Activated CD8-positive, alpha-beta T cell treated with anti-CD3 and anti-CD28 coated beads, Interleukin-2, amount 10 ng/mL, durations not matched to agents 7 days and 5 days (primary cell): ENCODE measurements around the gene MYO7B. TPM values are rescaled to one million over a fixed set of nuclear protein-coding genes. Genes with fewer than 3 reads are reported as not detected.

Experiments
- ATAC-seq: fragments of 150-1000 bp; cut with Tn5 transposase; one replicate; pipeline ENCODE4 v1.10.0; 2021; ENCODE audit warnings: moderate library complexity
- CTCF ChIA-PET: fragments of 350-600 bp; sonication (Branson Sonifier 250); formaldehyde crosslinking; loops from one replicate; lab custom pipeline; 2021; ENCODE audit warnings: antibody characterized with exemption; lab: Charles Lee
- POLR2A ChIA-PET: fragments of 350-600 bp; sonication (Branson Sonifier 250); formaldehyde crosslinking; loops from one replicate; lab custom pipeline; 2021; ENCODE audit warnings: antibody characterized with exemption; lab: Charles Lee
- DNase-seq: peaks from one replicate; pipeline ENCODE4 v3.0.0-alpha.2; 2020
- H3K27ac Mint-ChIP-seq: one replicate; pipeline ENCODE4 v1.8.0; 2021; ENCODE audit warnings: mild to moderate bottlenecking, mixed read lengths
- H3K27me3 Mint-ChIP-seq: one replicate; pipeline ENCODE4 v1.8.0; 2021; ENCODE audit warnings: low read depth, mixed read lengths
- H3K36me3 Mint-ChIP-seq: one replicate; pipeline ENCODE4 v1.8.0; 2021; ENCODE audit warnings: low read depth, mixed read lengths
- H3K4me1 Mint-ChIP-seq: one replicate; pipeline ENCODE4 v1.8.0; 2021; ENCODE audit warnings: low read depth, mixed read lengths
- H3K4me3 Mint-ChIP-seq: one replicate; pipeline ENCODE4 v1.8.0; 2021; ENCODE audit warnings: mild to moderate bottlenecking, mixed read lengths
- H3K9me3 Mint-ChIP-seq: one replicate; pipeline ENCODE4 v1.8.0; 2022; ENCODE audit warnings: mixed read lengths; ENCODE audit not compliant: insufficient read depth
- total RNA-seq, 2 experiments: library from RNA; stranded (reverse); gene quantifications; one replicate each; pipeline ENCODE4 v1.2.3, GENCODE V29; 2021

The MYO7B gene
- 1 to 10 TPM in 1 of 2 experiments, under 1 TPM in 1; 0.82 to 1.2 TPM for total RNA-seq

DNA sequence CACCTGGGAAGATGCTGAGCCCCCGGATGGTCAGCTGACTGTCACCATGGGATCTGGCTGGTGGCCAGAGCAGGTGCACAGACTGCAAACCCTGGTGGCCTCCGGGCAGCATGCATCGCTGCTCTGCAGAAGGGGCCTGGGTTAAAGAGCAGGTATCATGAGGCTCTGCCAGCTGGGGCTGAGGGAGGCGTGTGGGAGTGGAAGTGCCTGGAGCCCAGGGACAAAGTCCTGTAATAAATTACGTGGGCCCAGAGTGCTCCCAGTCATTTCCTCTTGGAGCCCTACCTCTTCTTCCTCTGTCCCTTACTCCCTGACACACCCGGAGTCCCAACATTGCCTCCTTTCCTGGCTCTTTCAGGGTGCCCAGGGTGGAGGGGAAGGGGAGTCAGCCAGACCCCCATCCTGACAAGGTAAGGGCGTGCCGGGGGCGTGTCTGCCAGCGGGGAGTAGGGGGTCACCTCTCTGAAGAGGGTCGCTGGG lies at the start of gene MYO7B:
TSS of gene MYO7B (plus strand) at position 262 of the 480 bp plus-strand sequence. CDS start 24,040 bp downstream, outside the sequence.
- CTCF ChIA-PET = interaction anchor here (2.6 kb wide), 1 partner anchor 9 kb away, joined by 8 read pairs; the partner anchor contains the start of gene IWS1
- Mint-ChIP-seq H3K27me3 (peaks cover 15% of the 10 kb centered on the region), H3K27ac (no peak within 1 kb of the TSS), H3K9me3 (no peaks in the 10 kb centered on the region), H3K36me3 (no peaks in the 10 kb centered on the region), H3K4me3 (no peak within 1 kb of the TSS), H3K4me1 (peaks cover 5% of the 10 kb centered on the region)
- ATAC-seq (no peak), DNase-seq (no peak)
- POLR2A ChIA-PET = no interaction called here

DNA sequence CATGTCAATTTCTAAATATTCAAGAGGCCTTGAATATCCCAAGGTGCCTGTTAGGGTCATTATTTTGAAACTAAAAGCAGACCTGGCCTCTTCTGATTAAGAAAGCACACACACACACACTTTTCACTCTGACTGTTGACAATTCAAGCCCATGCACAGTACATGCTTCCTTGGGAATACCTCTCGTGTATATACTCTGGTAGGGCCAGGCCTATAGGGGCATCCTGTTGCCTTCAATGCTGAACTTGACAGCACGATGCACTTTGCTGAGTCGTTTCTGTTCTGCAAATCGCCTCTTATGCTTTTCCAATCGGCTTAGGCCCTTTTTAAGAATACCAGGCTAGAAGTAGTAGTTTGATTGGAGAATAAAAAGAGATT lies 49.8 kb upstream of the MYO7B start:
- CTCF ChIA-PET = interaction anchor here (1.0 kb wide), 1 partner anchor 693 kb away, joined by 3 read pairs; no protein-coding TSS in a partner anchor
- POLR2A ChIA-PET = interaction anchor here (0.9 kb wide), 1 partner anchor 156 kb away, joined by 3 read pairs; no protein-coding TSS in a partner anchor
- peak overlapping the region; percentile 71 for H3K27ac Mint-ChIP-seq
- ATAC-seq (peak; percentile 58), DNase-seq (no peak)
- H3K9me3 Mint-ChIP-seq = no peaks in the 10 kb centered on the region
- H3K36me3 Mint-ChIP-seq = peaks cover 69% of the 10 kb centered on the region
- peak overlapping the region; percentile 34 for H3K4me3 Mint-ChIP-seq
- H3K4me1 Mint-ChIP-seq = peaks cover 40% of the 10 kb centered on the region
- no peaks in the 10 kb centered on the region for H3K27me3 Mint-ChIP-seq

DNA sequence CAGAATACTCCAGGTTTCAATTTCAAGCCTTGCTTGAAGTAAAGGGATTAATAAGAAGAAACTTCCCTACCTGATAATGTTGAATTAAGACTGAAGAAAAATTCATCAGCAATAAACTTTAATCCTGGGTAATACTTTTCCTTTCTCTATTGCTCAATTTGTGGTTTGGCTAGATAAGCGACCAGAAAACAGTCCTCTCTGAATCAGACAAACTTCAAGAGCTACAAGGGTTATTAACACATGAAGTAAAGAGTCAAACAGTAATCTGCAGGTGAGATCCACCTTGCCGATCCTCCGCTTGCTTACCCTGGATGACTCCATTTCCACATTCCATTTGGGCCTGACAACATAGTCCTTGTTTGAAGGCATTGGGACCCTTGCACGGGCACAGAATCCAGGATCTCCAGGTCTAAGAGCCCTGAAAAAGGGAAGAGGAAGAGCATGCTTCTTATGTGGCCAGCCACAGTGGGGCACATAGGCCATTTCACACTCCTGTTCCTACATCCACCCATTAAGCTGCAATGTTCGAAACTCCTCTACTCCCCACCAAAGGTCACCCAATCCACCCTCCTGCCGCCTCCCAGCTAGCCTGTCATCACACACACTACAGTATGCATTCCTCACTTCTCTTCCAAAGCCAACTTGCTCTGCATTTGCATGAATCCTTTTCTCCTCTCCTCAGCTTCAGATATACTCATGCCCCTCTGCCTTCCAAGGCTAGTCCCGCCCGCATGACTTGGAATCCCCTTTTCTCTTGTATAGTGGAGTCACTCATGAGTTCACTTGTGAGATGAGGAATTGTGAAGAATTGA lies 49.0 kb upstream of the MYO7B start:
- ChIA-PET POLR2A (no interaction called here), CTCF (interaction anchor here (1.0 kb wide), 1 partner anchor 692 kb away, joined by 3 read pairs; no protein-coding TSS in a partner anchor)
- no peaks in the 10 kb centered on the region for H3K27me3 Mint-ChIP-seq
- H3K27ac Mint-ChIP-seq = peak overlapping the region; percentile 71
- H3K4me1 Mint-ChIP-seq = peaks cover 40% of the 10 kb centered on the region
- ATAC-seq (no peak), DNase-seq (no peak)
- peaks cover 69% of the 10 kb centered on the region for H3K36me3 Mint-ChIP-seq
- H3K9me3 Mint-ChIP-seq = no peaks in the 10 kb centered on the region
- H3K4me3 Mint-ChIP-seq = no peak overlapping the region

DNA sequence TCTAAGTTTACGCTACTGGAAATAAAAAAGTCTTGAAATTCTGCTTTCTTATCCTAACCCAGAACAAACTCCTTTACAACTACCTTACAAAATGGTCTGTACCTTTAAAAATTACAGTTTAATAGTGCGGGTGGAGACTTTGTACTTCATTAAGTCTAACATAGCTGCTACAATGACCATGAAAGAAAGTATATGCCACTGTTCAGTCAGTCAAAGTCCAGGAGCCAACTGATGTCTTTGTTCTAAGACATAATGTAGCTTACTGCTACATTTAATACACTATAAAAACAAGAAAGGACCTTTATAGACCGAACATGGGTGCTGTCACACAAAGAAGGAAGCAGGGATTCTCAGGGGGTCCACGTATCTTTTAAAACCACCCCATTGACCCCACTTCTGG lies 45.2 kb upstream of the MYO7B start:
- H3K36me3 Mint-ChIP-seq = peaks cover 65% of the 10 kb centered on the region
- ChIA-PET CTCF (interaction anchor here (2.3 kb wide), 1 partner anchor 11 kb away, joined by 10 read pairs; no protein-coding TSS in a partner anchor), POLR2A (no interaction called here)

DNA sequence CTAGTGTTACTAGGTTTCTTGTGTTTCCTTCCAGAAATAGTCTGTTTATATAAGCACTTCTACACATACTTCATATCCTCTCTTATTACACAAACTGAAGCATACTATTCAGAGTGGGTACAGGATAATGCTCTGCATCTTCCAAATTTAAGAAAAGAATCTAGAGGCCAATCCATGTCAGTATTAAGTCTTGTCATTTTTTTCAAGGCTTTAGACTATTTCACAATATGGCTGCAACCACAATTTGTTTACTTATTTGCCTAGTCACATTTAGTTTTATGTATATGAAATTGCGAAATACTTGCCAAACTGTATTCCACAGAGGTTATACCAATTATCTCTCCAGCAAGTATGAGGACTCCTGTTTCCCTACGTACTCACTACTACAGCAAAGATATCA lies 37.1 kb upstream of the MYO7B start:
- H3K27me3 Mint-ChIP-seq = no peaks in the 10 kb centered on the region
- H3K4me1 Mint-ChIP-seq = no peaks in the 10 kb centered on the region
- no peak for ATAC-seq
- CTCF ChIA-PET = no interaction called here
- H3K4me3 Mint-ChIP-seq = no peak overlapping the region
- DNase-seq = no peak
- POLR2A ChIA-PET = no interaction called here
- H3K36me3 Mint-ChIP-seq = peaks cover 68% of the 10 kb centered on the region
- no peak overlapping the region for H3K27ac Mint-ChIP-seq
- H3K9me3 Mint-ChIP-seq = no peaks in the 10 kb centered on the region

More for the DNA sequence above, 45.2 kb upstream of the MYO7B start:
- H3K27ac Mint-ChIP-seq = no peak overlapping the region
- no peaks in the 10 kb centered on the region for H3K9me3 Mint-ChIP-seq
- H3K4me1 Mint-ChIP-seq = peaks cover 30% of the 10 kb centered on the region
- no peaks in the 10 kb centered on the region for H3K27me3 Mint-ChIP-seq
- DNase-seq (no peak), ATAC-seq (no peak)
- no peak overlapping the region for H3K4me3 Mint-ChIP-seq

DNA sequence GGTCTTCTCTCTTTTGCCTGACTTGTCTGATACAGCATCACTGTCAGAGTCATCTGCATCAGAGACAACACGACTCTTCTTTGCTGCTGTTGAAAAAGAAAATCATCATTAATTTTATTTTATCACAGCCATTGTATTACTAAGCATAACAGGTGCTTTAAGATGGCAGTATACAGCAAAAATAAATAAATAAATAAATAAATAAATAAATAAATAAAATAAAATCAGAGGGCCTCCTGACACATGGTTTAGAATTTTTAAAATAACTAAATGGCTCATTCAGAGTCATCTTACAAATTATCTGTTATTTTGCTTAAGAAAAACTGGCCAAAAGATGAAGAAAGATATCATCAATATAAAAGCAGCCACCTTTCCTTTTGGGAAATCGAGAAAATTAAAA lies 32.0 kb upstream of the MYO7B start:
- H3K4me1 Mint-ChIP-seq = peaks cover 8% of the 10 kb centered on the region
- no peak overlapping the region for H3K4me3 Mint-ChIP-seq
- no peak overlapping the region for H3K27ac Mint-ChIP-seq
- H3K27me3 Mint-ChIP-seq = no peaks in the 10 kb centered on the region
- no peak for ATAC-seq
- CTCF ChIA-PET = interaction anchor here (0.8 to 2.1 kb wide), 3 partner anchors 88 to 306 kb away, joined by 3 to 5 read pairs (median 3); no protein-coding TSS in a partner anchor
- no peaks in the 10 kb centered on the region for H3K9me3 Mint-ChIP-seq
- H3K36me3 Mint-ChIP-seq = peaks cover 60% of the 10 kb centered on the region
- POLR2A ChIA-PET = no interaction called here
- DNase-seq = no peak

DNA sequence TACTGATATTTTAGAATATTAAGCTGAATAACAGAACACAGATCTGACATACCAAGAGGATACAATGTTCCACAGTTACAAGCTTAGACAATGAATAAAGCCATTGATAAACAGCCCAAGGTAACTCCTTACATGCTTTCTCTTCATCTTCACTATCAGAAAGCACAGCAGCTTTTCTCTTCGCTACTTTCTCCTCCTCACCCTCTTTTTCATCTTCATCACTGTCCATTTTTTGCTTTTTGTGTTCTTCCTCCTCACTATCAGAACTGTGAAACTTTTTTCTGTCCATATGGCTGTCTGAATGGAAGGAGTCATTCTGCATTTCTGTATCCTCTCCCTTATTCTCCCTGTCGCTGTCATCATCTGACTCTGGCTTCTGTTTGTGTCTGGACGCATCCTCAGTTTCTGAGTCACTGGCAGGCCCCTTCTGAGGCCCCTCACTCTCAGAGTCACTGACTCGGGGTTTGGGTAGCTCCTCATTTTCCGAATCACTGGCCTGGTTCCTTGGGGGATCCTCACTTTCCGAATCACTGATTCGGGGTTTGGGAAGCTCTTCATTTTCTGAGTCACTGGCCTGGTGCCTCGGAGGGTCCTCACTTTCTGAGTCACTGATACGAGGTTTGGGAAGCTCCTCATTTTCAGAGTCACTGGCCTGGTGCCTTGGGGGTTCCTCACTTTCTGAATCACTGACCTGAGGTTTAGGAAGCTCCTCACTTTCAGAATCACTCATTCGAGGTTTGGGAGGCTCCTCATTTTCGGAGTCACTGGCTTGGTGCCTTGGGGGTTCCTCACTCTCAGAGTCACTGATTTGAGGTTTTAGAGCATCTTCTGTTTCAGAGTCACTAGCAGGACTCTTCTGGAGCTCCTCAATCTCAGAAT lies 30.7 kb upstream of the MYO7B start:
- Mint-ChIP-seq H3K36me3 (peaks cover 55% of the 10 kb centered on the region), H3K27ac (no peak overlapping the region), H3K27me3 (no peaks in the 10 kb centered on the region), H3K4me1 (peaks cover 10% of the 10 kb centered on the region), H3K9me3 (no peaks in the 10 kb centered on the region), H3K4me3 (no peak overlapping the region)
- ATAC-seq = no peak
- ChIA-PET POLR2A (interaction anchor here (0.8 kb wide), 1 partner anchor 9 kb away, joined by 3 read pairs; no protein-coding TSS in a partner anchor), CTCF (interaction anchor here (0.6 to 2.8 kb wide), 5 partner anchors 26 to 437 kb away, joined by 3 to 15 read pairs (median 3); no protein-coding TSS in a partner anchor)
- DNase-seq = no peak

DNA sequence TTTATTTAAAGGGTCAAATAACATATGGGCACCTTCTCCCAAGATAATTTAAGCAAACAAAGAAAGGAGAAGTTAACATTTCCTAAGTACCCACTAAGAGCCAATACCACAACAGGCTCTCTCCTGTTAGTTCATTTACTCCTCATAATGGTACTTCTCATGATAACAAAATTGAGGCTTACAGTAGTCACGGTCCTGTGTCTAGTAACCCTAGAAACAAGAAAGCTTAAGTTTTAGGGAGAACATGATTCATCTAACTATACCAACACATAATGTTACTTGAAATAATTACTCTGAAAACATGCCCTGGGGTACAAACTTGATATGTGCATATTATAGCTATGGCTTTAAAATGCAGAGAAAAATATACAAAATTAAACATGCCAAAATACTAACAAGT lies 29.0 kb upstream of the MYO7B start:
- CTCF ChIA-PET = interaction anchor here (0.7 to 2.8 kb wide), 4 partner anchors 11 to 27 kb away, joined by 3 to 15 read pairs (median 3); partner anchors contain the start of gene IWS1

DNA sequence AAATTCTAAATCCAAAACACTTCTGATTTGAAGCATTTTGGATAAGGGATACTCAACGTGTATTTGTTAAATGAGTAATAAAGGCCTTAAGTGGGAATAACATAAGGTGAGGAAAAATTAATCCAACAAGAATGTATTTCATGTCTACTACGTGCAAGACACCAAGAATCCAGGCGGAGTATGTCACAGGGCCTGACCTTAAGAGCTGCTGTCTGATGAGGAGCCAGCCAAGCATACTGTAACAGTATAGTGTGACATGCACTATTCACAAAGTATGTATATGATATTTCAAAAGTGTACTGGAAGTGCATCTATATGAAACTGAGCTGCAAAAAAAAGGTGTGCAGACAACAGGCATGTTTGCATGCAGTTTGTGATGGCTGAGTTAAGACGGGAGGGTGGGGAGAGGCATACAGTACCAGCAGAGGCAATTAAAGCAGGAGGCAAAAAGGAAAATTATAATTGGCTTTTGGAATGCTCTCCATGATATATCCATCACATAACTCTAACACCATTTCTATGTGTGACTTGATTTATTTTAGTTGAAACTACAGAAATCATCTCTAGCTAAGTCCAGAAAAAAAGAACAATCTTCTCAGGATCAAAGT lies 27.4 kb upstream of the MYO7B start:
- ChIA-PET POLR2A (interaction anchor here (1.9 kb wide), 1 partner anchor 18 kb away, joined by 4 read pairs; the partner anchor contains the start of gene IWS1), CTCF (interaction anchor here (0.9 to 1.7 kb wide), 2 partner anchors 29 to 83 kb away, joined by 3 to 4 read pairs; no protein-coding TSS in a partner anchor)
- H3K4me3 Mint-ChIP-seq = no peak overlapping the region
- H3K36me3 Mint-ChIP-seq = peaks cover 44% of the 10 kb centered on the region
- no peak overlapping the region for H3K27ac Mint-ChIP-seq
- H3K9me3 Mint-ChIP-seq = no peaks in the 10 kb centered on the region
- H3K27me3 Mint-ChIP-seq = no peaks in the 10 kb centered on the region
- H3K4me1 Mint-ChIP-seq = peaks cover 28% of the 10 kb centered on the region
- no peak for ATAC-seq
- DNase-seq = no peak

More for the DNA sequence above, 29.0 kb upstream of the MYO7B start:
- ATAC-seq (no peak), DNase-seq (no peak)
- no peaks in the 10 kb centered on the region for H3K27me3 Mint-ChIP-seq
- peaks cover 52% of the 10 kb centered on the region for H3K36me3 Mint-ChIP-seq
- H3K9me3 Mint-ChIP-seq = no peaks in the 10 kb centered on the region
- POLR2A ChIA-PET = no interaction called here
- H3K4me3 Mint-ChIP-seq = no peak overlapping the region
- H3K4me1 Mint-ChIP-seq = peaks cover 13% of the 10 kb centered on the region
- H3K27ac Mint-ChIP-seq = no peak overlapping the region

DNA sequence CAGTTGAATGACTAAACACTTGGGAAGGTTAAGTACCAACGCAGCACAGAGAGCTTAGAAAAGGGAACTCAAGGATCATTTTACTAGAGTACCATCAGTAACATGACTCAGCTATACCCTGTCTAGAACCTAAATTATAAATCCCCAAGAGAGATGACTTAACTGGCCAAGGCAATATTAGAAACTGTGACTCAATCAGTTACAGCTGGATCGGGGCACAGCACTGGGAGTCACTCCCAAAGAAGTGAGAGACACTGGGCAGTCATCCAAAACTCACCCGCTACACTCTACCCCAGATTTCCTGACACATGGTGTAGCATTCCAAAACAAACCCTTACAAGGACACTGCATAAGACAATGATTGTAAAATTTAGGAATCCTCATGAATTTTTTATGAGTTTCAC lies 26.9 kb upstream of the MYO7B start:
- CTCF ChIA-PET = interaction anchor here (0.9 to 1.7 kb wide), 3 partner anchors 29 to 83 kb away, joined by 3 to 4 read pairs (median 3); no protein-coding TSS in a partner anchor
- Mint-ChIP-seq H3K4me3 (no peak overlapping the region), H3K9me3 (no peaks in the 10 kb centered on the region), H3K27ac (no peak overlapping the region), H3K36me3 (peaks cover 42% of the 10 kb centered on the region), H3K4me1 (peaks cover 32% of the 10 kb centered on the region), H3K27me3 (no peaks in the 10 kb centered on the region)
- POLR2A ChIA-PET = interaction anchor here (1.9 kb wide), 1 partner anchor 18 kb away, joined by 4 read pairs; the partner anchor contains the start of gene IWS1
- ATAC-seq (no peak), DNase-seq (no peak)
